Suprapubic skin (tissue), 3 donors: ENCODE measurements around the gene FBXL20.

Source experiments
- CTCF ChIP-seq, 2 donors: fragments of 200-600 bp in 1 of 2; fragments of 450-650 bp in 1 of 2; sonication (generic) in 1 of 2; IDR thresholded peaks; one replicate each; pipeline ENCODE4 v1.5.1; 2016 to 2019; ENCODE audit warnings: antibody characterized with exemption in 2 of 2, mild to moderate bottlenecking in 1 of 2, moderate library complexity in 1 of 2
- EP300 ChIP-seq: sonication (generic); formaldehyde crosslinking; IDR thresholded peaks from one replicate; pipeline ENCODE4 v1.6.1; 2017; ENCODE audit warnings: antibody characterized with exemption
- POLR2A ChIP-seq, 2 donors: fragments of 450-650 bp; IDR thresholded peaks; one replicate each; pipeline ENCODE4 v1.6.1; 2017; ENCODE audit warnings: antibody characterized with exemption in 2 of 2, mild to moderate bottlenecking in 2 of 2, moderate library complexity in 2 of 2

GRCh38 chr17:39447561-39447960 is 46.1 kb upstream of the FBXL20 start:
- TF ChIP-seq POLR2A (IDR thresholded peaks at IDR 0.05) (no peak), CTCF (IDR thresholded peaks at IDR 0.05) (no peak), EP300 (no peak)
